GM21360 (cell line): ENCODE results near the gene NR2F1-AS1.
A peak's percentile ranks its signal among the peaks of the same experiment; 100 is the strongest.

Source experiments
- ATAC-seq: cut with Tn5 transposase; IDR thresholded peaks from one replicate; pipeline ENCODE4 v1.9.1; 2021; ENCODE audit warnings: mild to moderate bottlenecking, moderate library complexity; ENCODE audit not compliant: unreplicated experiment

NR2F1-AS1 gene

DNA sequence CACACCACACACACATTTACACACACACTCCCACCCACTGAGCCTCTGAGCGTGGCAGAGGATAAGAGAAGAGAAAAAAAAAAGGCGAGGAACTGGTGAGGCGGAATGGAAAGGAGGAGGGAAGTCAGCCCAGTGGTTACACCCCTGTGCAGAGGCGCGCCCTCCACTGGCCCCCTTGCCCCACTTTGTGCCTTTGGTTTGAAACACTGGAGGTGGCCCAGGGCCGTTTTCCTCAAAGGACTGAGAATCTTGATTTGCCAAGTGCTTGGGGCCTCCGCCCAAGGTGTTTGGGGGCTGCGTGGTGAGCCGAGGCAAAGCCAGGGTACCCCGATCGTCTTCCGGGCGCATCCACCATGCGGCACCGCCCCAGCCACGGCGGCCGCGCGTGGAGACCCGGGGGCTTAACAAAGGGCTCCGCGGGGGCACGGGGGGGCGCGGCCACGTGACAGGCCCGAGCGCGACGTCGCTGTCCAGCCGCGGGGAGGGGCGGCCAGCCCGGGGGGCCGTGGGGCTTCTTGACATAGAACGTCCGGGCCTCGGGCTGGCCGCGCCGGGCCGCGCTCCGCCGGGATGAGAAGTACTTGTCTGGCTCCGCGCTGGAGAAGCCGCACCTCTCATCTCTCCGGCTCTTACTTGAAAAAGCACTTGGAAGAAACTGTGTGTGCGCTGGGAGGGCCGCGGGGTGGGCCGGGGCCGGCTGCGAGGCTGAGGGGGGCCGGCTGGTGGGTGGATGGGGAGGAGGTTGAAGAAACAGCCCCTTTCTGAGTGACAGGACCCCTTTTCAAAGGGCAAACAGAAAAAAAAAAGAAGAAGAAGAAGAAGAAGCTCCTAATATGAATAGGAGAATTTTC is 23.0 kb upstream of the NR2F1-AS1 start:
- ATAC-seq = no peak

DNA sequence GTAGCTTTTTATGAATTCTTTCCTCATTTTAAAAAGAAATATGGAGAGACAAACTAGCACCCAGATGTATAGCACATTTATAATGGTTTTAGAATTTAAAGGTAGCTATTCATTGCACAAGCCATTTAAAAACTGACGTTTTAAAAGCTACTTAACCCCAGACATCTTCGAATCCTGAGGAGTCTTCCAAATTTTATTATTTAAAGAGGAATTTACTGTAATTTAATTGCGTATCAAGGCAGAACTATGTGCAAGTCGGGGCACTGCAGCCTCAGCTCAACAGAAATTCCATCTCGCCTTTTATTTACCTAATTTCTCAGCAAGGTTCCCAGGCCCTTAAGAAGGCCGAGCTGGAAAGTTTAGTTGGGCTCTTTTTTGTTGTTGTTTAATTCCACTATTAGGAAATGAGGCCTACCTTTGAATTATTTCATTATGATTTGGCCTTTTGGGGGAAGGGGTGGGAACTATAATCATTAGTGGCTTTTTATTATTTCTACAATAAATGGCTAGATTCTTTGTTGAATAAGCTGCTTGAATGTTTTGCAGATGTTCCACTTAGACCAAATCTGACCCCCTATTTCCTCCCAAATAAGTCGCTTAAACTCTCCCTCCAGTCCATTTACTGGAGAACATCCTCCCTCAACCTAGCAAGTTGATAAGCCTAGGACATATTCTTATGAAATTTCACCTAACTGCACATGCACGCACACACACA is 22.2 kb upstream of the NR2F1-AS1 start:
- no peak for ATAC-seq

DNA sequence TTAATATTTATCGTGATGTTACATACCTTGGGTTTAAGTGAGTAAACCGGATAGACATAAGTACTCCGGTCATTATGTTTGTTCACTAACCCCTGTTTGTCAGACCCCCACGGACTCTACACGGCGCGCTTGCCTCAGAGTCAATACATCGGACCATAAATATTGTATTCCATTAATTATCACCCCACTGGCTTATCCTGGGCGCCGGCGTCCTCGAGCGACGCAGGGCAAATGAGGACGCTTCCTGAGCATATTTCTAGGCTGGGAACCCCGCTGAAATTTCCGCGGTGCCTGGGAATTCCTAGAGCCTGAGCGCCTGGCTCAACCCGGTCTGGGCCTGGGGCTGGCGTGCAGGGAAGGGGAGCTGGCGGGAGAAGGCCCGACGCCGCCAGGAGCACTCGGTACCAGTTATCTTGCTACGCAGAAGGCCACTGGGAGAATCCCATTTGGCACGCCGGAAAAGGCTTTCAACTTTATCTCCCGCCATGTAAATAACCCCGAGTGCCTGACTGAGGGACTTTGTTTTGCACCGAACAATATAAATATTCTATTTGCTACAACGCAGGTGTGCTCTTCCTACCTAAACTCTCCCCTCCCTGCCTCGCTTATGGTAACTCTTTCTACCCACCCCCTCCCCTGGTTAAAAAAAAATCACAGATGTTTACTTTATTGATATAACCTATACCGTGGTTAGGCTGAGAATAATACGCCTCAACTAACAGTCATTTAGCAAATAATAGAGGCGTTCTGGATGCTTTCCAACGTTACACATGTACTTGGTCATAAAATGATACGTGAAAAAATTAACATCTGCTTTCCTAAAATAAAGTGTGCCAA is 21.4 kb upstream of the NR2F1-AS1 start:
- no peak for ATAC-seq

DNA sequence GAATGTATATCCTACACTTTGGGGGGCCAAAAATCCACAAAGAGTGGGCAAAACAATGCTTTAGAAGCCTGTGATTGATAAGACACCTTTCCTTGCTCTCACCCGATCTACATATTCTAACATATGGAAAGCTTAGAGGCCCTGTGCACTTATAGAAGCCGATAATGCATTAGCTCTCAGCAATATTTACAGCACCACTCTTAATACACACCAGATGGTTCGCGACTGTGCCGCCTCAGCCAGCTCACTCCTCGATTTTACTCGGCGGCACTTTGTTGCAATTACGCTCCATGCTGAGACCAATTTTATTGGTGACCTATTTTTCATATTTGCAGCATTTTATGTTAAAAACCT is 20.8 kb upstream of the NR2F1-AS1 start:
- ATAC-seq = no peak

DNA sequence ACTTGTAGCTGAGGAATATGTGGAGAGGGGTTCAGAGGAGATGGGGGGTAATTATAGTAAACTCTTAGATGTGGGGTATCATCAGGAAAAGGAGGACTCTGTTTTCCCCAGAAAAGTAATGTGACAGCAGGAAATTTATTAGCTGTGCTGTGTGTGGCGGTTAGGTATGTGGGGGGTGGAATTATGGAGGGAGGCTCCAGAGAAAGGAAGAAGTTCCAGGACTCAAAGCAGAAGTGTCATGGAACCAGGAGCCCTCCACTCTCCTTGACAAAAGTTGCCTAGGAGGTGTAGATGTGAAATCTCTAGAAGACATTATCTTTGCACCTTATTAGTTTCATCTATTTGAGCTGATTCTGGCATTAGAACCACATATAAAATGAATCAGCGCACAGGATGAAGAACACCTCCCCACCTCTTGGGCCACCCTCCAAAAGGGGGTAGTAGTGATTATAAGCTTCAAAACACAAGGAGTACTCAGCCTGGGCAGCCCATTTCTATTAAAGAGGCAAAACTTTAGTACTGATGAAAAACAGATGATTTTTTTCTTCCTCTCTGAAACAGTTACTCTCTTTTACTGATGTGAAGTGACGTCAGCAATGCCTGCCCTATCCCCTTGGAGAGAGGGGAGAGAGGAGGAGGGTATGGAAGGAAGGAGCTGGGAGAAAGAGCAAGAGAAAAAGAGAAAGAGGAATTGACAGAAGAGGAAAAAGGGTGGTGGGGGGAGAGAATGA is 20.2 kb upstream of the NR2F1-AS1 start:
- no peak for ATAC-seq

DNA sequence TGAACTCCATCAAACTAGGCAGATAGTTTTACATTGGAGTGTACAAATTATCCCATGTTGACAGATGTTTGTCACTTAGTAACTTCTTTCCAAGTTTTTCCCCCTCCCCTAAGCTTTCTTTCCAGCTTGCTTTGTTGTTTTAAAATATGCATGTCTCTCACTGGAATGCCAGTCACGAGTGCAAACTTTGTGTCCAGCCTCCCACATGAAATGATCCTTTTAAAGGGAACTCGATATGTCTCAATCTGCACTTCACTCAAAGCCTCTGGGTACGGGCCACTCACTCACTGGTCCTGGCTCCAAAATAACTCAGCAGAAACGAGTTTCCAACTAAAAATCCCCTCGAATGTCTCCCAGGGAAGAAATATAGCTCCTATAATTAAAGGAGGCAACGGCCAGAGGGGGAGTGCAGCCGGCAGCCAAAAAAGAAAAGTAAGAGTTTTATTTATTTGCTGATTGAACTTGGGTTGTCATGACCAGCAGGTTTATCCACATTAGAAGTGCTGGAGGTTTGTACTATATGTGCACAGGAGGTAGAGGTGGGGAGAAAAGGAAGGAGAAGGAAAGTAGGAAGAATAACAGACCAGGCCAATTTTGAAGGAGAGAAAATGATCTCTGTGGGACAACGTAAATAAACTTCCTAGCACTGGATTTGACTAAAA is 19.5 kb upstream of the NR2F1-AS1 start:
- no peak for ATAC-seq

DNA sequence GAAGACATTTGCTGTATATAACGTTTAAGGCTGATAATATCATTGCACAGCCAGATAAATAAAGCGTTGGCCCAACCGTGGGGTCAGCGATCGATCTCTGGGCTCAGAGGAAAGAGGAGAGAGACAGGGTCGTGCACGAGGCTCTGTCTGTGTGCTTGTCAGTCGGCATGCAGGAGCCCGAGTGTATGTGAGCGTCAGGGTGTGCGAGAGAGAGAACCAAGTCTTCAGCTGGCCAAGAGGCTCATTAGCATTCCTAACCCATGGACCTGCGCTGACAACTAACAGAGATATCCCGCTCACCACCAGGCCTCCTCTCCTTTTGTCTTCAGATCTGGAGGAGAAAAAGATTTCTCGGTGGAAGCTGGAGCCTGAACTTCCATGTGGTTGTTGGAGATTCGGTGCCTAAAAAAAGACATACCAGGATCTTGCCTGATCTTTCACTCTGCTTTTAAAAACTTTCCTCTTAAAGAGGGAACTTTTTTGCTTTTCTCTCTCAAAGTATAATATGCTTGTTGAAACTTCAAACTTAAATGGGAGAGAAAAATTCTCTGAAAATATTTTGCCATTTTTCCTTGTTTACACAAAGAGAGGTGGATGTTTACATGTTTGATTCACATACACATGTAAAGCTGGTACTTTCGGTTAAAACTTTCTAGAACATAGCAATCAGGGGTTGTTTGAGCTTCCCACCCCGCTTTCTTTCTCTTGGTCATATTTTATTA is 18.5 kb upstream of the NR2F1-AS1 start:
- no peak for ATAC-seq

DNA sequence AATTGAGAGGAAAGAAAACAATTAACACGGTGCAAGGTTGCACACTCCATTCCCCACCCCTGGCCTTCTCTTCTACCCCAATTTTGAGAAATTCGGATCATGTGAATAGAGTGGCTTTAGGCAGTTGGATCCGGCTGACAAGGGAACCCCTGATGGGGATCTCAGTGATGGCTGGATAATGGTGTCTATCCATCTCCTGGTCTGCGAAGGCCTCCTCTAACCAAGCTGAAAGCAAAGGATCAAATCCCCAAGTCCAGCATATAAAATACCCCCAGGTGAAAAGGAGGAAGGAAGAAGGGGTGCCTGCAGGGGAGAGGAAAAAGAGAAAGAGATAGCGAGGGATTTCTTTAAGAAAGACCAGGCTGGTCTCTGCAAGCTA is 18.0 kb upstream of the NR2F1-AS1 start:
- no peak for ATAC-seq

DNA sequence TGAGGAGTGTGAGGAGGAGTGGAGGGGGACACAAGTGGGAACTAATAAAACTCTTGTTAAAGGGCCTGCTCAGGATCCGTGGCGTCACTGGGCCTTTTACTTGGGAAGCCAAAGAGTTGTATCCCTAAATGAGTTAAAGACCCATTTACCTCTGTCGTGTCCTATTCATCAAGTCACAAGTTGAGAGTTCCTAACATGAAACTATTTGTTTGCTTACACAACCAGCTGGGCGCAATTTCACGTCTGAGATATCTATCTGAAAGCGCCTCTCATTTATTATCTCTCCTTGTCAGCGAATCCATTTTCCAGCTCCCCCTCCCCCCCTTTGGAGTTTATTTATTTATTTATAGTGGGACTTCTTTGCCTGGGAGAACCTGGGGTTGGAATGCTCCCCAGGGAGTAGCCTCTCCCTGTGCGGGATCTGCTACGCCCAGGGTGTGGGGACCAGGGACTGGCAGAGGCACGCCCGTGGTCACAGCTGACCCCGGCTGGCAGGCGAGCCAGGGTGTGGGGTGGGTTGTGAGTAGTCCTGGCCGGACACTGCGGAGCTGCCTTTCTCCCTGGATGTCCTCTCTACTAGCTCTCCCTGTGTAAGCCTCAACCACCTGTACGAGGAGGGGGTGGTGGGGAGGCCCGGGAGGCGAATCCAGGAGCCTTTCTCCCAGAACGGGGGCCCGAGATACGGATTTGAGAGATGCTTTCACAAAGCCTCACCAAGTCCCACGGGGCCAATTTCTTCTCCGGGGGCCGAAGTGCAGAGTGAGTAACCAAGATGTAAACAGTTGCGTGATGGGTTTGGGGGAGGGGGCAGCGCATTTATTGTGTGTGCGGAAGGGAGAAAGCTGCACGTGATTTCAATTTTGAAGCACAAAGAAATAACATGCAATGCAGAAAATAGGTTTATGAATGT is 17.3 kb upstream of the NR2F1-AS1 start:
- ATAC-seq = no peak

DNA sequence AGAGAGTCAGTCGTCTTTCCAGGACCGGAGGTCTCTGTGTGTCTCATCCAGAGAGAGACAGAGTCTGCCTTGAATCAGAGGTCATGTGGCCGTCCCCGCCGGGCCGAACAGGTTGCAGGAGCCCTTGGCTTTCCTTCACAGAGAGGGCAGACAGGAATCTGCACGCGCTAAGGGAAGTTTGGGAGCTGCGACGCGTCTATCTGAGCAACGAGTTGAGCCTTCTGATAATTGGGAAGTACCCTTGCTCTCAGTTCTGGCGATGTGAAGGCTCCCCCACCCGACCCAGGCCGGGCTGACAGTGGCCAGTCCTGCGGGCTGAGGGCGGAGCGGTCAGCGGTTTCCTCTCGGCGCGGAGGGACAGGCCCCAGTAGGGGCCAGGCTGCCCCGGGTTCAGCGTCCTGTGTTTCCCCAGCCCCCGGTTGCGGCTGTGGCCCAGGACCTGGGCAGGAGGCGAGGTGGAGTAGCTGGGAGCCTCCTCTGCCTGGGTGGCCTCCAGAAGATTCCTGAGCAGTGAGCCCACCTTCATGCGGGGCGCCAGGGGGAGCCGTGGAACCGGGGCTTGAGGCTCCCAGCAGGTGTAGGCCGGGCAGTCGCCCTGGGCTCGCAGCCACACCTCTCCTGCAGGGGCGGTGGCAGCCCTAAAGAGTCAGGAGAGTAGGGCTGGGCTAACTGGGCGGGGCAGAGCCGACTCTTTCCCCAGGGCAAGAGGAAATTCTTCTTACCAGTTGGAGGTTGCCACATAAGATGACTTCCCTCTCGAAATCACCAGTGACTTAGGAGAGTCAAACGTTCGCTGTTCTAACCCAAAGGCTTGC is 15.9 kb upstream of the NR2F1-AS1 start:
- peak; percentile 52 for ATAC-seq

DNA sequence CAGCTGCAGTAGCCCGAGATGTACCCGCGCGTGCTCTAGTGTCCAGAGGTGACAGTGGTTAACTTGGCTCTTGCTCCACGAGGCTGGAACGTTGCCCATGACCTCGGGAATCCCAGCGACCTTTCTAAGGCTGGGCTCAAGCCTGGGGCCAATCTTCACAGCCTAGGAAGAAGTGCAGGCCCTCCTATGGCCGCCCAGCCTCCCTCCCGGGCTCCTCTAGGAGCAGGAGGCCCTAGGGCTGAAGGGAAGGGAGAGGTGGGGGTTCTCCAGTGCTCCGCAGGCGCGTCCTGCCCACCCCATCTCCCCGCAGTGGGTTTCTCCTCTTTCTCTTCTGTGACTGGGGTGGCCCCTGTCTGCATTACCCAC is 15.3 kb upstream of the NR2F1-AS1 start:
- no peak for ATAC-seq

DNA sequence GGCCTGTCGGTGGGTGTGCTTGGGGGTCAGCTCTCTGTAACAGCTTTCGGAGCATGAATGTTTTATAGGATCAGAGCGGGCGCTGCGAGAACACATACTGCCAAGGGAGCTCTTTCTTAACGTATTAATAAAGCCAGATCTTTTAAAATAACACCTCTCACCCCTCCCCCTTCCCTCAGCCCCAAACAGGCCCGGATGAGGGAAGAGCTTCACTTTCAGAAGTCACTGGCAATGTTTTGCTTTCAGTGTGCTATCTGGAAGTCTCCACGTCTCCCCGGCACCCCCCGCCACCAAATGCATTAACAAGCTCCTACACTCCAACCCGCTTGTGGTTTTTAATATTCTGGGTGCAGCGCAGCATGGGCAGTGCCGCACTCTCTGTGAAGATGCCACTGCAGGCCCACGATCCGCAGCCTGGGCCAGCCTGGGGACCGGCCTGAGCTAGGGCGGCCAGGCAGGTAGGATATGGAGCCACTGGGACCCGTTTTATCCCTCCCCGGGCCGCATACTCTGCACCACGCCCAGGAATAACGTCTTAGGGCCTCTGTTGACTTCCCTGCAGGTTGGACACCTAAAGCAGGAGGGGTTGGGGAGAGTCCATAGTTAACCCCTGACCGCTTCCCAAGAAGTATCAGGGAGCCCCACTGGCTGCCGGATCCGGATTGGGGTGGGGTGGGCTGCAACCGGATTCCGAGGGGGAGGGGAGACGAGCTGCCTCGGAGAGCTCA is 14.6 kb upstream of the NR2F1-AS1 start:
- ATAC-seq = no peak

DNA sequence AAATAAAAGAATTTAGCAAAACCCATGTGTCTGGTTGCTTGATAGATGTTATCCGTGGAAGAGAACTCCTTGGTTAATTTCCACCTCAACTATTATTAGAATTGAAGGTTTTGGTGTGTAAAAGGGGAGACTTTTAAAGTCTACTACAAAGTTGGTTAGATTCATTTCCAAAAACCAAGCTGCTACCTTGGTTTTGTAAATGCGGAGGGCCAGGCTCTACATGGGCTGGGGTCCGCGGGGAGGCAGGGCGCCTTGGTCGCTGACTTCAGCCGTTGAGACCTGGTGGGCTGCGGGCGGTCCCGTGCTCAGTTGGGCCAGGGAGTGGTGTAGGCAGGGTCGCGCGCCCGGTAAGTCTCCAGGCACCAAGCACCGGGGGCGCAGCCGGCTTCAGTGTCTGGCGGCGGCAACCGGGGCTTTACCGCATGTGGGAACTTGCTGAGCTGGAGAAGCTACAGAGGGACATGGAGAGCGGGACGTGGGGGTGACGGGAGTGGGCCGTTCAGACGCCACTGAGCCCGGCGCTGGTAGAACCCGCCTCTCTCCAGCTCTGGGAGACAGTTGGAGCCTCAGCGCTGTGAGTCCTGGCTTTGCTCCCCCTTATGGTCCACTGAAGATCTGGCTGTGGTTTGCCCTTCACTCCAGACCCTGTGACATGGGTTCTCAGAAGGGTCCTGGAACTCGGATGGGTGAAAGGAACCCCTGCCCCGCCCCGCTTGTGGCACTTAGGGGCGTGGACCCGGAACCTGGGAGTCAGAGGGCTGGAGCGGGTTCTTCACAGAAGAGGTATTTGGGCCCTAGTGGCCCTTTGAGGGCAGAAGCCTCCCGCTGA is 13.8 kb upstream of the NR2F1-AS1 start:
- ATAC-seq = no peak

DNA sequence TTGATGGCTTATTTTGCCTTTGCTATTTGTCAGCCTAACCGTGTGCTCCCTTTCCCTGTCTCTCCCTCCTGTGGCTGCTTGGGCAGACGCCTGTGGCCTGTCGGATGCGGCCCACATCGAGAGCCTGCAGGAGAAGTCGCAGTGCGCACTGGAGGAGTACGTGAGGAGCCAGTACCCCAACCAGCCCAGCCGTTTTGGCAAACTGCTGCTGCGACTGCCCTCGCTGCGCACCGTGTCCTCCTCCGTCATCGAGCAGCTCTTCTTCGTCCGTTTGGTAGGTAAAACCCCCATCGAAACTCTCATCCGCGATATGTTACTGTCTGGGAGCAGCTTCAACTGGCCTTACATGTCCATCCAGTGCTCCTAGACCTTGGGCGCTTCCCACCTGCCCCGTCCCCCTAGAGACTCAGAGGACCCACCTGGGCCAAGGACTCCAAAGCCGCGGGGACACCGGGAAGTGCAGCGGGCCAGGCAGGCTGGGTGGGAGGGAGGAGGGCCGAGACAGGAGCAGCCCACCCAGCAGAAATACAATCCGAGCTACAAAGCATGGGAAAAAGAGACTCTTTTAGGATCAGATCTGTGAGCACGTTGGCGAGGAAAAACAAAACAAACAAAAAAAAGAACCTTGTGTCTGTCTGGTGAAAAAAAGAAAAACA is 12.6 kb upstream of the NR2F1-AS1 start:
- no peak for ATAC-seq

DNA sequence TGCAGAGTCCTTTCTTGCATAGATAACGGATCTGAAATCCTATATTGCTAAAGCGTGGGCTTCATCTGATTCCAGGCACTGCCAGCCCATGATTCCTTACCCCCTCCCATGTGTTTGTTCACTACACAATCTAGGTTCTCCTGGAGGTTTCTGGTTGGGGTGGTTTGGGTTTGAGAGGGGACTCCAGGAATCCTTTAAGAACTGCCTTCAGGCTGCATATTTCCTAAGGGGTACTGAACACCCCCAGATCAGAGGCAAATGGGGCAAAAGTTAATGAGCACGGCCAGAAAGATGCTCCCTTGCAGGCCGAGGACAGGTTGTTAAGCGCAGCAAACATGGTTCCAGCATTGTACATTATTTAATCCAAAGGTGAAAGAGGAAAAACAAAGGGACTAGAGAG is 11.9 kb upstream of the NR2F1-AS1 start:
- ATAC-seq = no peak
